Erythroblast (primary cell): ENCODE results near the gene XRCC4.

Source experiments
- GATA1 ChIP-seq: IDR thresholded peaks from 2 replicates; pipeline ENCODE4 v1.6.1; 2011; ENCODE audit warnings: low read depth, mild to moderate bottlenecking, control low read depth, low read length, moderate library complexity
- POLR2A ChIP-seq: IDR thresholded peaks from 2 replicates; pipeline ENCODE4 v1.6.1; 2011; ENCODE audit warnings: mild to moderate bottlenecking, low read length

GRCh38 chr5:83394190-83394589 is 316.8 kb downstream of the XRCC4 start:
- TF ChIP-seq POLR2A: no peak
- TF ChIP-seq GATA1: no peak
